Middle frontal gyrus (tissue), 1 donor: ENCODE measurements around the gene TNC.
"Not testable (repeated sequence)": the region's sequence is repeated elsewhere in the genome, so short reads cannot be mapped to it uniquely, and the experiment has no call there.

ENCODE experiments used
- DNase-seq: peaks from one replicate; pipeline ENCODE4 v3.0.0-alpha.2; 2015; ENCODE audit warnings: low spot score; ENCODE audit errors: extremely low spot score

The TNC gene

DNA sequence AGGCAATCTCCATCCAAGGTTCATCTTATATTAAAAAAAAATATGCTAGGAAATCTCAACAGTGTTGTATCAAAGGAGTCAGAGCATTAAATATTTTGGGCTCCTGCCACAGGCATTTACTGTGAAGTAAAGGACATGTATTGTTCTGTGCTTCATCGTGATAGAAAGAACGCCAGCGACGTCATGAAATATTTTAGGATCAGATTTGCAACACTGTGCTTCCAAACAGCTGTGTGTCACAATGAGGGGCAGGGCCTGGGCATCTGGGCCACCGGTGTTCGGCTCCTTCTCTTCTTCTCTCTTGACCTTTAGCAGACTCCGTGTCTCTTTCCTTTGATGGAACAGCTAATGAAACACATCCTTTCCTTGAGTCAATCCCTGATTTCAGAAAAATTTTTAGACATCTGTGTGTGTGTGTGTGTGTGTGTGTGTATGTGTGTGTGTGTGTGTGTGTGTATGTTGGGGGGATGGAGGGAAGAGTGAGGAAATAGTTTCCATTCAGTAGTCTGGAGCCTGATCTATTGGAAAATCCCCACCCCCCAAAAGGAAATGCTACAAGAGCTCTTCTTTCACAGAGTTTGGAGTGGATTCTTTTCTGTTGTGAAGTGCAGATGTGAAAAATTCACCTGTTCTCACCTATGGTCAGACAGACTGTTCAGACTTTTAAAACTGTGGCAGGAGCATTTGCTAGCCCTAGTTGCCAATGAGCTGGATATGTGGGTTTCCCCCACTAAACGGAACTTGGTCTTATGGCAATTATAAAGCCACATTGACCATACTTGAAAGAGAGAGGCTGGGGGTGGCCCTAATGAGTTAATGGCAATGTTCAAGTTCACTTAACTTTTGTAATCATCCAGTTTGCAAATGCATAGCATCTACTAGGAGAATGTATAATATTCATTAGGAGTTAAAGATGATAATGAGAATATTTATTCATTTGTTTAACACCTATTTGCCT lies 18.1 kb upstream of the TNC start:
- DNase-seq = no peak

DNA sequence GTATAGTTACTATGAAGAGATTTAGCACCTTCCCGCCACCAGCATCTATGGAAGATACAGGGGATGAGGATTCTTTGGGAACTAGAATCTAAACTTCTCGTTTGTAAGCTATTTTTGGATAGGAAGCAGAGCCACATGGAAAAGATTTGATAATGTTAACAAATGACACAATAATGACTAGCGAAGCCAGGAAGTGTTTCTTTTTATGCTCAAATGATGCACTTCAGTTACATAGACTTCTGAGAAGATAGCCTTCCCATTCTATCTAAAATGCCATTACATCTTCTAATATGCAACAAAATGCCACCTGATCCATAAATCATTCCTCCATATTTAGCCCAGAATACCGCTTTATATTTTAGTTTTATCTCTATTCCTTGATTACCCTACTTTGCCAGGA lies 17.0 kb upstream of the TNC start:
- no peak for DNase-seq

DNA sequence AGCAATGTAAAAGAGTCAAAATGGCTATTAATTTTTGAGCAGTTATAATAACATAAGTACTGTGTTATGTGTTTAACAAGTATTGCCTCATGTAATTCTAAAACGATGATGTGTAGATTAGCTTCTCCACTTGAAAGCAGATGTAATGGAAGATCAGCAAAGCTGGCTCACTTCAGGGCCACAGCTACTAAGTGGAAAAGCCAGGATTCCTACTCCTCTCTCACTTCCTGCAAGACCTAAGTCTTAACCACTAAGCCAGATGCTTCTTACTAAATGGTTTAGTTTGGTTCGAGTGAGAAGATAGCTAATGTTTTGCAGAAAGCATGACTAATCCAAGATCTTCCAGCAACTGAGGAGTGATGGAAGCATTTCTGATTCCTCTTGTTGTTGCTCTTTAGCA lies 15.7 kb upstream of the TNC start:
- no peak for DNase-seq

DNA sequence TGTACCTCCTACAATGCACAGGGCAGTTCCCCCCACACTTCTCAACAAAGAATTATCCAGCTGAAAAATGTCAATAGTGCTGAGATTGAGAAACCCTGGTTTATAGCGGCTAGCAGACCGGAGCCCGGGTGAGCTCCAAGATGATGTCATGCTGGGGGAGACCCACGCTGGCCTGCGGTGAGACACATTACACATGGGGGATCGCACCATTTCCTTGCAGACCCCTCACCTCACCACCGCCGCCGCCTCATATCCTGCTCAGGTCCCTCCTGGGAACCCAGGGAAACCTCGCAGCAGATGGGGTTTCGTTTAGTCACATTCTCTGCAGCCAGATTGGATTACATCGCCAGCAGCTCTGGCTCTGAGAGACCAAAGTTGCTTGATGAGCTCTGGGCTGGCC lies 14.7 kb upstream of the TNC start:
- no peak for DNase-seq

DNA sequence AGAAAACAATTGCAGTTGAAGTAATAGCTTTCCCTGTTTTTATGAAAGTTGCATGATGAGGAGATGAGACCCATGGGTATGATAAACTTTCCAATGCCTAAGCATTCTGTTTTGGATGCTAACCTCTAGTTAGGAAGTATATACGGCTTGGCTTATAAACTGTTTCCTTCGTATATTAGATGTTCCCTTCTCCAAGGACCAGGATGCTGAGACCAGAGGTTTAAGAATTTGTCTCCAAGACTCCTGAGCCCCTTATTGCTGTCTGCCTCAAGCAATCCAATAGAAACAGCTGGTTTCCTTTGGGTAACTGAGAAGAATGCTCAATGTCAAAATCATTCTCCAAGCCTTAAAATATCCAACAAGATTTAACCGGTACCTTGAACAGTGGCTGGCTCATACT lies 12.2 kb upstream of the TNC start:
- DNase-seq = no peak

DNA sequence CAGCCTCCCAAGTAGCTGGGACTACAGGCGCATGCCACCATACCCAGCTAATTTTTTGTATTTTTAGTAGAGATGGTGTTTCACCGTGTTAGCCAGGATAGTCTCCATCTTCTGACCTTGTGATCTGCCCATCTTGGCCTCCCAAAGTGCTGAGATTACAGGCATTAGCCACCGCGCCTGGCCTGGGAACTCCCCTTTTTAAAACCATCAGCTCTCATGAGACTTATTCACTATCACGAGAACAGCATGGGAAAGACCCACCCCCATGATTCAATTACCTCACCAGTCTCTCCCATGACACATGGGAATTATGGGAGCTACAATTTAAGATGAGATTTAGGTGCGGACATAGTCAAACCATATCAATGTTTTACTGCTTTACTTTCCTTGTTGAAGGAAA lies 10.8 kb upstream of the TNC start:
- DNase-seq = not testable (repeated sequence)

DNA sequence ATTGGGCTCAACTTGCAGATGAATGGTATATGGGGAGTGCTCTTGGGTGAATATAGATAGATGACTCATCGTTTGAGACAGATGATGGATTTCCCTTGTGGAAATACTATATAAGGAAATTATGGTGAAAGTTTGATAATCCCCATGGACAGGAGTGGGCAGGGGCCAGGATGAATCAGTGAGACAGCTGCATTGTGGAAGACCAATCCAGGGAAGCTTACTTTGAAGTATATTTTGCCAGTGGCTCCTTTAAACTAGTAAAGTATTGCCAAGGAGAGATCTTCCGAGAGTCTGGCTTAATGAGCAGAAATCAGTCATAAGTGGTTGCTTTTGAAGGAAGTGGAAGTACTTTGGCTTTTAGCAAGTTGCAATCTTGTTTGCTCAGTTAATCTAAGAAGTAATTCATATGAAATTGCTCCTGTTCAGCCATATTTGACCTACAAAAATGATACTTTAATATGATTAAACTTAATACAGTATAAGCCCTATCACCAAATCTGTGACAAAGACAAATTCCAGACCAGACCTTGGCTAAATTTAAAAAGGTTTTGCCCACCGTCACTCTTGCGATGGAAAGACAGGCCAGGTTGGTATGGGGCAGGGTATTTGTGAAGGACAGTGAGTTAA lies 9.3 kb upstream of the TNC start:
- DNase-seq = no peak

DNA sequence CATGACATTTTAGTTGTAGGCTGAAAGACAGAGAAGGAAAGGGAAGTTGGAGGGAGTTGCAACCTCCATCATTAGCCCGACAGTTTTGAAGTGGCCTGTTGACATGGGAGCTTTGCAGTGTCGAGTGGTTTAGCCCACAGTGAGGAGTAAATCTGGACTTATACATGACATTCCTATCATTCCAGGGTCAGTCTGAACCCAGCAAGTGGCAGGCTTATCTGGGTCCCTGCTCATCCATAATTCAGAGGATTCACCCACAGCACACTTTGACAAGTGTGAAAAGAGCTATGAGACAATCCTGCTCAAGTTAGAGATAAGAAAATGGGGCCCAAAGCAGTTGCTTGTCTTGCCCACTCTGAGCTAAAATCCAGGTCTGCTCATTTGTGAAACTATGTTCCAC lies 8.4 kb upstream of the TNC start:
- DNase-seq = no peak

DNA sequence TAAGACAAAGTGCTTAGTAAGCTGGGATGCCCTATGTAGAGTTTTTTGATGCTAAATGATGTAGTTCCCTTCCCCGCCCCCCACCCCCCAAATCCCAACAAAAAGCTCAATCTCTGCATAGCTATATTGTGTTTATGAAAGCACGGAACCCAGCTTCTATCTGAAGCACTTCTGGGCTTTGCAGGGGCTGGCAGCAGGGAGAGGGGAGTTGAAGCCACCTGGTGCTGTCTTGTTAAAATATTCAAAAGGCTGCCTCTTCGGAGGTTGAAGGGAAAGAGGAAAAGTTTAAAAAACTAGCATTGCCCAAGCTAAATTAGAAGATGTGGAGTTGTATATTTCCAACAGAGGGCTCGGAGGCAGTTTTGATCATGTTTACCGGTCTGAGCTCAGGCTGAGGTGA lies 5.0 kb upstream of the TNC start:
- DNase-seq = no peak

DNA sequence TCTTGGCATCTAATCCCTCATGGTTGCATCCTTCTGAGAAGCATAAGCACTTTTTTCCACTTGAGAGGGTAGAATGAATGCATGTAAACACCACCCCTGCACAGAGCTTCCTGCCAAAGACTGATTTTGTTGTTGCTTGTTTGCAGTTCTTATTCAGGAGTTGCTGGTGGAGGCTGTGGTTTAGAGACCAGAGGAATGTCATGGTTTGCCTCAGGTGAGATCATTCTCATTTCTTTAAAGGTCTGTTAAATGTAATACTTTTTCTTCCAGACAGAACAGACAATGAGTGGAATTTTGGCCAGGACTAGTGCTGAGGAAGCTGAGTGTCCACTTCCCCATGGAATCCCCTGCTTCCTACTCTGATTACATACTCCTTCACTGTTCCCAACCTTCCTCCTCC lies 3.2 kb upstream of the TNC start:
- DNase-seq = no peak

DNA sequence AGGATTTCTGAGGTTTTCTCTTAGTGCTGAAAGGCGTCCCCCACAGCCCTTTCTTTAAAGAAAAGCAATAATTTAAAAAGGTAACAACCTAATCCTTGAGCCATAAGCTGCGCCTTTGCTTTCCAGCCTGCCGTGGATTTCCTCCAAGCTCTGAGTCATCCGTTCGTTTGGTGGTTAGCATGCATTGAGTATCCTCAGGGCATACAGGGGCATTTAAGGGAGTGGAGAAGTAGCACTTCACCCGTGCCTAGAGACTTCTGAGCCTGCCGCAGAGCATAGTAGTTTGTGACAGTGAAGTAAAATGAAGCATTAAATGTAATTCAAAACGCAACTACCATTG lies 892 bp upstream of the TNC start:
- no peak for DNase-seq

DNA sequence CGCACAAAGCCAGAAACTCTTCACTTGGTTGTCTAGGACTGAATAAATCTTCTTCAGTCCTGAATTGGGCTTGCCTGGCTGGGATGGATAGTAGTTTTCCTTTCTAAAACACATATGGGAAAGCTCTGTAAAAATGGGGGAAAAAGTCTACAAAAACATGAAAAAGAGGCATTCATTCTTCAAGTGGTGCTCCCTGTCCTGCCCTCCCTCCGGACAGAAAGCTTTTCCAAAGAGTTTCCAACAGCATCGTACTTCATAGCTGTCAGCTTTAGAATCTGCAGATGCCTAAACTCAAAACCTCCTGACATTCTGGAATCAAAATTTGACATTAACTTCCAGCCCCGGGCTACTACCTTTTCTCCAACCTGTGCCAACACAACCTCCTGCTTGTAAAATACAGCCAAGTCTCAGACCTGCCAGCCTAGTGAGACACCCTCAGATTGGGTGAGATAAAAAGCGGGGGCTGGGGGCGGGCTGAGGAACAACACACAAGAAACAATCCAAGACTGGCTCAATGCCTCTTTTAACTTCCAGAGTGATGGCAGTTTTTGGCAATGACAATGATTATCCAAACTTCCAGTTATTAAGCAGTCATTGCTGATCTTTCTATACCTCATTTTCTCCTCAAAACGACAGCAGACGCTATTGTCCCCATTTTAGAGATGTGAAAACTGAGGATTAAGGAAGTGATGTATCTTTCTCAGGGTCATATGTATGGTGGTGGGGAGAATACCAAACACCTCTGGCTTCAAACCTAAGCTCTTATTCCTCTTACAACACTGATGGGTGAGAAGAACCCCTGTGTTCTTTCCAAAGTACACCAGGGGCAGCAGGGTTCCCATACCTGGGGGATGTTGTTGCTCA lies 1.3 kb downstream of the TNC start:
- DNase-seq = no peak

DNA sequence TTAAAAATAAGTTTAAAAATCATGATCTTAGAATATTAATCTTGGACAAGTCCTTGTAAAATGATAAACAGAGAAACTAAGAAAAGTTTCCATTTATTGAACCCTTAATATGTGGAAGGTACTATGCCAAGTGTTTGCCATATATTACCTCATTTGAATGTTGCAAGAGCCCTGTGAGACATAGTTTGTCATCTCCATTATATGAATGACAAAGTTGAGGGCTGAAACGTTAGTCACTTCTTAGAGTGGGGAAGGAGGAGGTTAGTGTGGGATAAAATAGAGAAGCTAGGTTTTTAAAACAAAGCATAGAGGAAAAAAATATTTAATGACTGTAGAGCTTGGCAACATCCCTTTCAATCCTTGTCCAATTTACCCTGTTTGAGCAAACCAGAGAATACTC lies 2.0 kb downstream of the TNC start:
- DNase-seq = no peak

DNA sequence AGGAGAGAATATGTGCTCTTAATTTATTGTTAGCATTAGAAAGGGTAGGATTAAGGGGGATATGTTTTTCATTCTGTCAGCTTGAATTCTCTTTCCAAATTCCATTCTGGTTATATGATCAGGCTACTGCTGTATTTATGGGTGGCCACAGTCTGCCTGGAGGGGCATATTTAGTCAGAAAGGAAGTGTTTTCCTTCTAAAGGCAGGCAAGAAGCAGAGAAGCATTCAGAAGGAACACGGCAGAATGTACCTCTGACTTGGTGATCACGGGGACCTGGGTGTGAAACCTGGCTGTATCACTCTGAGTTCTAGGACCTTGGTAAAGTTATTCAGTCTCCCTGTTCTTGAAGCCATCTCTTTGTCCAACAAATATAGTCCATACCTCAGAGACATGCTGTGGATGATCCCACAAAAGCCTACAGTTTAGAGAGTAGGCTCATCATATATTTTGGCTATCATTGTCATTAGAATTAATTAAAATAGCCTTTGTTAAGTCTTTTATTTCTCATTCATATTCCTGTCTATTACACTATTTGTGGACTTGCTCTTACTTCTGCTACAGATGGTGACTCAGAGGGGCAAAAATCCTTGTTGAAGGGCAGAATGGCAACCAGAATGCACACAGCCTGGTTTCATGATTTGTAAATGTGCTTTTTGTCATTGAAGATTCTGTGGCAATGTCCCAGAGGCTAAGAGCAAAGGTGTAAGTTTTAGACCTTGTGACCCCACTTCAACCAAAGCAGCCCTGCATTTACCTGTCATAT lies 2.7 kb downstream of the TNC start:
- DNase-seq = no peak

DNA sequence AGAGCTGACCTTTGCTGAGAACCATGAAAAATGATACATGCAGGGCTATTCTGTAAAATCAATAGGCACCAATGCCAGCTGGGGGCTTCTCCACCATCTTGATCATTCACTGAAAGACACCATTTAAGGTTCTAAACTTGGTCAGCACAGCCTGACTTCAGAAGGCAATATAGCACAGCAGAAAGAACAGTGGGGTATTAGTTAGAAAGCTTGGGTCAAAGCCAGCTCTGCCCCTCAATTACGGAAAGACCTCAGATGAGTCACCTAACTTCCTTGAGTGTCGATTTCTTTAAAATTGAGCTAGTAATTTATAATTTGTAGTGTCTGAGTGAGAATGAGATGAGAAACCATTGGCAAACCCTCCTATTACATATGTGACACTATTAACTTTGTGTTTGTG lies 3.4 kb downstream of the TNC start:
- DNase-seq = no peak

DNA sequence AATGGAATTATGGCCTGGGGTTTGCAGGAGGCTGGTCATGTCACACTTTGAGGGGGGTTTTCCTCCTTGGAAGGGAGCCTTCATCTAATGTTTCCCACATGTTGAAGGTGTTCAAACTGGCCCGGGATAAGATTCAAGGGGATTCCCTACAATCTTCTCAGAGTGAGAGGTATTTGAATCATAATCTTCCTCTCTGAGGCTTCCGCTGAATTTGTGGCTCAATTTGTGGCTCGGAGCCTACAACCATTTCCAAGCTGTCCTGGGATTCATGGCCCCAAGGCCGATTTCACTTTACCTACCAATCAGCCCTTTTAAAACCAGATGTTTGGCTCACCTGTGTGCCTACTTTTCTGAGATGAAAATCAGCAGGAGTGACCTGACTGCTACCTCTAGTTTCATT lies 3.9 kb downstream of the TNC start:
- no peak for DNase-seq

DNA sequence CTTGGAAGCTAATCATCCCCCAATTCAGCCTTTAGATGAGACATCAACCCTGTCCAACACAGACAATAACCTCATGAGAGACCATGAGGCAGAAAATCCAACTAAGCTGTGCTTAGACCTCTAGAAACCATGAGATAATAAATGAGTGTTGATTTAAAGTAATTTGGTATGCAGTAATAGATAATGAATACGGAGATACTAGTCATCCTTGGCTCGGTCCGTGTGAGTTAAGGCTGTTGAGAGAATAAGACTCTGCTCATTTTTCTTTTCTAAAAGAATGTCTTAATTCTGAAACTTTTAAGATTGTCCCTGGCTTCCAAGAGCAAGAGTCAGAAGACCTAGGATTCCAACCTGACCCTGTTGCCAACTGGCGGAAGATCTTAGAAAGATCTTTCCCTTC lies 6.1 kb downstream of the TNC start:
- DNase-seq = no peak

DNA sequence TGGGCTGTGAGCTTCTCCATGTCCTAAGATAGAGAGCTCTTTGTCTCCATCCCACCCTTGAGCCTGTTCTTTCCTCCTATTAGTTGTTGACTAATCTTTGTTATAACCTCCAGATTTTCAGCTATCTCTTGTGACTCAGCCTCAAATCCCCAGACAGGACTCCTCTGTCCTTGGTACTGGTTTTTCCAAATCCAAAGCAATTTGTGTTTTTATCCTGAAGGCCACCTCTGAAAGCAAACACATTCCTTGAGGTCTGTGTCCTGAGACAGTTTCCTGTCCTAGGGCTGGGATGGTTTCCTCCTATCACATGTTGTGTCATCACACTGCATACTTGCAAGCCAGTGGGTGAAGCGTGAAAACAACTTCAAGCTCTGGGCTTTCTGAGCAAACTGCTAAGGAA lies 8.5 kb downstream of the TNC start:
- DNase-seq = no peak

DNA sequence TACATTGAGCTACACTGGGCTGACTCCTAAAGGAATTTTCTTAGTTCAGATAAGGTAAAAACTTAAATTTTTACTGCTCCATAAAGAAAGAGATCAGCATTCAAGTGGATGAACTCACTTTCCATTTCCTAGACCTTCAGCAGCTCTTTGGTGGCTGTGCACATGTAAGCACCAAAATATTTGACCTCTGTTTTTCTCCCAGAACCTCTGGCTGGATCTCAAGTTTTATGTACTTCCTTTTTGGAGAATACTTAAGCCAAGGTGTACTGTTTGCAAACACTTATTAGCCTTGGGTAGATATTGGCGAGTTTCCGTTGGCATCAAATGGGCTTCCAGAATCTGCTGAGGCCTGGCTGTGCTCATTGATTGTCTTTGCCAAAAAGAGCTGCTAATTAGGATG lies 10.3 kb downstream of the TNC start:
- DNase-seq = no peak

DNA sequence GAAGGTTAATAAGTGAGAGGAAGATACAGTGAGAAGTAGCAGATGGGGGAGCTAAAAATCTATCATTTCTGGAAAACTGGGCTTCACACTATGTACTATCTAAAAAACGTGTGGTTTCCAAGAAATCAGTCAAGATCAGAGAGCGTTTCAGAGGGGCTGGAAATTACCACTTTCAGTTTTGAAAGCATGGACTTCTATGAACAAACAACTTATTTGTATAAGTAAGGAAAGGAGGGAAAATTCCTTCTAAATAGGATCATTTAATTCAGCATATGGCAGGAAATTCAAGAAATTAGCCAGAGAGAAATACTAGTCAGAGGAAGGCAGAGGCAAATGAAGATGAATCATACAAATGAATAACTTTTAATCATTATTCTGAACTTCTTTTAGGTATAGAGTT lies 11.3 kb downstream of the TNC start:
- no peak for DNase-seq

DNA sequence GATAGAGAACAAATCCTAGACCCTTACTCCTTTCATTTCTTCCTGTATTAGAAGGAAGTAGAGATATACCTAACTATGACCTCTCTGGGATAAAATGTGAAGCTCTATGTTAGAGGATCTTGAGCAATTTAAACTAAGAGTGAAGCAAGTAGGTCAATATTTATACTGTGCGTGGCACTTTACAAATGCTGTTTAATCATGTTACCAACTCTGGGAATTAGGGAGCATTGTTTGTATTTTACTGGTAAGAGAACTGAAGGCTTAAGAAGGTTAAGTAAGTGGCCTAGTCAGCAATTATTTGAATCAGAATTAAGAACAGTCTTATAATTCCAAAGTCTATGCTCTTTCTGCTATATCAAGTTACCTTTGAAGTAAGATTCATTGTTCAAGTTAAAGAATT lies 12.0 kb downstream of the TNC start:
- no peak for DNase-seq

DNA sequence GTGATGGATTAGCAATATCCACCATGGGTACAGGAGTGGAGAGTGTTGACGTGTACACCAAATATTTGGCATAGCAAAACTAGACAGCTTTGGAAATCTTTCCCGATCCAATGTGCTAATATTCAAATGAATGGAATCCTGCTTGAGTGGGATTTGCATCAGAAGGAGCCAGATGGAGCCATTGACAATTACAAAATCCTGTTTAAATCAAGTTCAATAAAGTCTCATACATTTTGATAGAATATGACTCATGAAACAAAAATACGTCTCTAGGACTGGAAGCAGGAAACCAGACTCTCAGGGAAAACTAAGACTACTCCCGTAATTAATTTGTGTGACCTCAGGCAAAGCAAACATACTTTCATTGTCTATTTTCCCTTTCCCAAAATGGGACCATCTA lies 13.0 kb downstream of the TNC start:
- DNase-seq = no peak
